ENCODE data around the gene SNPH.

DNA sequence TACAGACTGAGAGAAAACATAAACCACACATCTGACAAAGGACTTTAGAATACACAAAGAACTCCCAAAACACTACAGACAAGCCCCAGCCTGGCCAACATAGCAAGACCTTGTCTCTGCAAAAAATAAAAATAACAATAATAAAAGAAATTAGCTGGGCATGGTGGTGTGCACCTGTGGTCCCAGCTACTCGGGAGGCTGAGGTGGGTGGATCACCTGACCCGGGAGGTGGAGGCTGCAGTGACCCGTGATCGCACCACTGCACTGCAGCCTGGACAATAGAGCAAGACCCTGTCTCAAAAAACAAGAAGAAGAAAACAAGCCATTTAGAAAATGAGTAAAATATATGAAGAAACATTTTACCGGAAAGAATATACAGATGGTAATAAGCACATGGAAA is 49.7 kb downstream of the SNPH start:
- TF ChIP-seq, protein P1, sequence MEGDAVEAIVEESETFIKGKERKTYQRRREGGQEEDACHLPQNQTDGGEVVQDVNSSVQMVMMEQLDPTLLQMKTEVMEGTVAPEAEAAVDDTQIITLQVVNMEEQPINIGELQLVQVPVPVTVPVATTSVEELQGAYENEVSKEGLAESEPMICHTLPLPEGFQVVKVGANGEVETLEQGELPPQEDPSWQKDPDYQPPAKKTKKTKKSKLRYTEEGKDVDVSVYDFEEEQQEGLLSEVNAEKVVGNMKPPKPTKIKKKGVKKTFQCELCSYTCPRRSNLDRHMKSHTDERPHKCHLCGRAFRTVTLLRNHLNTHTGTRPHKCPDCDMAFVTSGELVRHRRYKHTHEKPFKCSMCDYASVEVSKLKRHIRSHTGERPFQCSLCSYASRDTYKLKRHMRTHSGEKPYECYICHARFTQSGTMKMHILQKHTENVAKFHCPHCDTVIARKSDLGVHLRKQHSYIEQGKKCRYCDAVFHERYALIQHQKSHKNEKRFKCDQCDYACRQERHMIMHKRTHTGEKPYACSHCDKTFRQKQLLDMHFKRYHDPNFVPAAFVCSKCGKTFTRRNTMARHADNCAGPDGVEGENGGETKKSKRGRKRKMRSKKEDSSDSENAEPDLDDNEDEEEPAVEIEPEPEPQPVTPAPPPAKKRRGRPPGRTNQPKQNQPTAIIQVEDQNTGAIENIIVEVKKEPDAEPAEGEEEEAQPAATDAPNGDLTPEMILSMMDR (IDR thresholded peaks at IDR 0.05; ENCODE audit: low read length), result no peak
- no peak for TF ChIP-seq EZH2 (optimal IDR thresholded peaks at IDR 0.05; ENCODE audit: low read depth, low read length)
- TF ChIP-seq EZH2phosphoT487 (IDR thresholded peaks at IDR 0.05; ENCODE audit: low read length), result no peak
